PC-9 (cell line): ENCODE data around the gene MGAT5.

Experiments used
- EZH2 ChIP-seq: fragments of 200-600 bp; sonication (generic); IDR thresholded peaks from 2 replicates; pipeline ENCODE4 v1.8.0; 2017; ENCODE audit warnings: antibody characterized with exemption, low read depth
- TF ChIP-seq, protein P1 (sequence below): fragments of 200-600 bp; sonication (generic); conservative IDR thresholded peaks from 2 replicates; pipeline ENCODE4 v1.6.1; 2017; ENCODE audit warnings: mixed run types, antibody characterized with exemption, mild to moderate bottlenecking, moderate library complexity

DNA sequence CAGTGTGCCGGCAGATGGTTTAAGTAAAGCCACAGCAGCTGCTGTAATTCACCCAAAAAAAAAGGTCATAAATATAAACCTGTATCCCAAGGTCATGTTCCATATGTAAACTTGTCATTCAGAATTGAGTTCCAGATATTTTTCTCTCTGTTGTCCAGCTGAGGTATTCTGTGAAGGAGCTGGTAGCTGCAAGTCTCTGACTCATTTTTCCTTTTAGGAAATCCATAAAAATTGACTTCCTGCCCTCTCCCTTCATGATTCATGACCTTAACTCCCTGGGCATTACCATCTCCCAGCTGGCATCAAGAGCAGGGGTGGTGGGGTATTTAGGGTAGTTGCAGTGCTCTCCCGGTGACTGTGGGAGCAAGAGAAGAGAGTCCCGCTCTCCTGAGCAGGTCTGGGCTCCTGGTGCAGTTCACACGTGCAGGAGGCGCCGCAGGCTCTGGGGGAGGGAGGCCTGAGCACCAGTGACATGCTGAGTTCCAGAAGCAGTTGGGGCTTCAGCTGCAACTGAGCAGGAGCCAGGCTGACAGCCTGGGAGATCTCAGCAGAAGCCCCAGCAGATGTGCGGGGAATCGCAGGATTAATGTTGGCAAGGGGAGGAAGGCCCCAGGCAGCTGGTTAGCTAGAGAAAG, 192.6 kb downstream of the MGAT5 start:
- TF ChIP-seq, protein P1, sequence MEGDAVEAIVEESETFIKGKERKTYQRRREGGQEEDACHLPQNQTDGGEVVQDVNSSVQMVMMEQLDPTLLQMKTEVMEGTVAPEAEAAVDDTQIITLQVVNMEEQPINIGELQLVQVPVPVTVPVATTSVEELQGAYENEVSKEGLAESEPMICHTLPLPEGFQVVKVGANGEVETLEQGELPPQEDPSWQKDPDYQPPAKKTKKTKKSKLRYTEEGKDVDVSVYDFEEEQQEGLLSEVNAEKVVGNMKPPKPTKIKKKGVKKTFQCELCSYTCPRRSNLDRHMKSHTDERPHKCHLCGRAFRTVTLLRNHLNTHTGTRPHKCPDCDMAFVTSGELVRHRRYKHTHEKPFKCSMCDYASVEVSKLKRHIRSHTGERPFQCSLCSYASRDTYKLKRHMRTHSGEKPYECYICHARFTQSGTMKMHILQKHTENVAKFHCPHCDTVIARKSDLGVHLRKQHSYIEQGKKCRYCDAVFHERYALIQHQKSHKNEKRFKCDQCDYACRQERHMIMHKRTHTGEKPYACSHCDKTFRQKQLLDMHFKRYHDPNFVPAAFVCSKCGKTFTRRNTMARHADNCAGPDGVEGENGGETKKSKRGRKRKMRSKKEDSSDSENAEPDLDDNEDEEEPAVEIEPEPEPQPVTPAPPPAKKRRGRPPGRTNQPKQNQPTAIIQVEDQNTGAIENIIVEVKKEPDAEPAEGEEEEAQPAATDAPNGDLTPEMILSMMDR = no peak
- TF ChIP-seq EZH2 = no peak
